Measurements from ENCODE around the gene PRR20G. TPM values are rescaled to one million over a fixed set of nuclear protein-coding genes. Genes with fewer than 3 reads are reported as not detected.

The PRR20G gene
- polyA plus RNA-seq, 2 of the 4 experiments (the other 2 are of a cell fraction) = not detected

DNA sequence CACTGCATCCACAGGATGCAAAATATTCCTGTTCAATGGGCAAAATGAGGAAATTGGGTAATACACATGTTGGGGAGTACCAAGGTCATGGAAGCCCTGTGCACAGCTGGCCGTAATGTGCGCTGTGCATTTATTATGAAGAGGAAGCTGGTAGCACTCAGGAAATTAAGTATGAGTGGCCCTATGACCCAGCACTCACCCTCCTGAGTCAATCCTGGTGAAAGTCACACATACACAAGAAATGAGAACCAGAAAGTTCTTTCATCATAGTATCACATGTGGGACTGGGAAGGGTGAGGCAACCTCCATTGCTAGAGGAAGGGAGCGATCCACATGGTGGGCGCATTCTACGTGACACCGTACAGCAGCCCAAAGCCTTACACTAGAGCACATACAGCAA, 11.4 kb upstream of the PRR20G start:
- Histone ChIP-seq H3K27ac (no peak overlapping the region; a peak in 1 of 6 replicates), H3K4me2 (no peak overlapping the region), H3K9me3 (no peaks in the 10 kb centered on the region), H3K4me3 (no peak overlapping the region), H3K4me1 (peaks cover 4% of the 10 kb centered on the region; the same call in 1 of the 3 replicates)
- DNase-seq (ENCODE audit: low read depth in 1 of 2, low spot score in 1 of 2) (no peak), ATAC-seq (no peak), FAIRE-seq (no peak)
- 71% methylated on average over 6 of the region's 6 CpGs for WGBS (ENCODE audit: missing lambda C conversion rate)
- CTCF ChIA-PET = no interaction called here
- POLR2A ChIA-PET = no interaction called here
- TF ChIP-seq JUN (IDR thresholded peaks at IDR 0.05) (no peak), ZSCAN20 (CRISPR knock-in tag; IDR thresholded peaks at IDR 0.05) (no peak), RAD21 (conservative IDR thresholded peaks at IDR 0.05 in 1 of 2, IDR thresholded peaks at IDR 0.05 in 1 of 2) (no peak), ZFP36 (IDR thresholded peaks at IDR 0.05; ENCODE audit: borderline replicate concordance, partially characterized antibody) (no peak), CEBPB (IDR thresholded peaks at IDR 0.05) (no peak), FOXS1 (CRISPR knock-in tag; IDR thresholded peaks at IDR 0.05) (no peak), EHMT2 (IDR thresholded peaks at IDR 0.05; ENCODE audit: low read depth) (no peak), NFE2L2 (conservative IDR thresholded peaks at IDR 0.05; ENCODE audit: low read length) (no peak), SREBF2 (IDR thresholded peaks at IDR 0.05) (no peak), ZC3H11A (IDR thresholded peaks at IDR 0.05) (no peak), GATA3 (IDR thresholded peaks at IDR 0.05; ENCODE audit: borderline replicate concordance) (no peak), CHD2 (IDR thresholded peaks at IDR 0.05; ENCODE audit: low read length, partially characterized antibody) (no peak), FOSB (CRISPR knock-in tag; IDR thresholded peaks at IDR 0.05) (no peak), PHF8 (IDR thresholded peaks at IDR 0.05; ENCODE audit: borderline replicate concordance, low read depth) (no peak)
- TF ChIP-seq, protein P1, sequence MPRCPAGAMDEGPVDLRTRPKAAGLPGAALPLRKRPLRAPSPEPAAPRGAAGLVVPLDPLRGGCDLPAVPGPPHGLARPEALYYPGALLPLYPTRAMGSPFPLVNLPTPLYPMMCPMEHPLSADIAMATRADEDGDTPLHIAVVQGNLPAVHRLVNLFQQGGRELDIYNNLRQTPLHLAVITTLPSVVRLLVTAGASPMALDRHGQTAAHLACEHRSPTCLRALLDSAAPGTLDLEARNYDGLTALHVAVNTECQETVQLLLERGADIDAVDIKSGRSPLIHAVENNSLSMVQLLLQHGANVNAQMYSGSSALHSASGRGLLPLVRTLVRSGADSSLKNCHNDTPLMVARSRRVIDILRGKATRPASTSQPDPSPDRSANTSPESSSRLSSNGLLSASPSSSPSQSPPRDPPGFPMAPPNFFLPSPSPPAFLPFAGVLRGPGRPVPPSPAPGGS (IDR thresholded peaks at IDR 0.05) = no peak
- TF ChIP-seq, protein P2, sequence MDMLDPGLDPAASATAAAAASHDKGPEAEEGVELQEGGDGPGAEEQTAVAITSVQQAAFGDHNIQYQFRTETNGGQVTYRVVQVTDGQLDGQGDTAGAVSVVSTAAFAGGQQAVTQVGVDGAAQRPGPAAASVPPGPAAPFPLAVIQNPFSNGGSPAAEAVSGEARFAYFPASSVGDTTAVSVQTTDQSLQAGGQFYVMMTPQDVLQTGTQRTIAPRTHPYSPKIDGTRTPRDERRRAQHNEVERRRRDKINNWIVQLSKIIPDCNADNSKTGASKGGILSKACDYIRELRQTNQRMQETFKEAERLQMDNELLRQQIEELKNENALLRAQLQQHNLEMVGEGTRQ (IDR thresholded peaks at IDR 0.05) = no peak

DNA sequence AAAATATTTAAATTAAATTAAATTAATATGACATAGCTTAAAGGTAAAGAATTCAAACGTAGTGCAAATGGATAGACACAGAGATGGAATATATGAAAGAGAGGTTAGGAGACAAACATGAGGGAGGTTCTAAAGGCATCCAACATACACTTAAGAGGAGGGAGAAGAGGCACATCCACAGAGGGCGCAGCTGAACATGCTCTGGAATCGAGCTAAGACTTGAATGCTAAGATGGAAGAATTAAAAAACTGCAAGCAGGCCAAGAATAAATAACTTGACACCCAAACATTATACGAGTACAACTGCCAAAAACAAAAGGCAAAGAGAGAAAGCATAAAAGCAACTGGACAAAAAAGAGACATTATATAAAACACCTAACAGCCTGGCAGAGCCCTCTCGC, 9.1 kb upstream of the PRR20G start:
- Histone ChIP-seq H3K4me1 (no peaks in the 10 kb centered on the region), H3K27ac (no peak overlapping the region), H3K9me3 (no peaks in the 10 kb centered on the region), H3K4me2 (no peak overlapping the region), H3K4me3 (no peak overlapping the region)
- no peak for FAIRE-seq
- ChIA-PET CTCF (interaction anchor here (1.3 kb wide), 1 partner anchor 8 kb away, joined by 3 read pairs; no protein-coding TSS in a partner anchor), POLR2A (no interaction called here)
- DNase-seq (ENCODE audit: low read depth in 1 of 2, low spot score in 1 of 2) = no peak
- 9% methylated on average over 5 of the region's 5 CpGs for WGBS (ENCODE audit: missing lambda C conversion rate)
- ATAC-seq = no peak
- TF ChIP-seq, protein P3, sequence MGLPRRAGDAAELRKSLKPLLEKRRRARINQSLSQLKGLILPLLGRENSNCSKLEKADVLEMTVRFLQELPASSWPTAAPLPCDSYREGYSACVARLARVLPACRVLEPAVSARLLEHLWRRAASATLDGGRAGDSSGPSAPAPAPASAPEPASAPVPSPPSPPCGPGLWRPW (IDR thresholded peaks at IDR 0.05) = no peak
- TF ChIP-seq, protein P4, sequence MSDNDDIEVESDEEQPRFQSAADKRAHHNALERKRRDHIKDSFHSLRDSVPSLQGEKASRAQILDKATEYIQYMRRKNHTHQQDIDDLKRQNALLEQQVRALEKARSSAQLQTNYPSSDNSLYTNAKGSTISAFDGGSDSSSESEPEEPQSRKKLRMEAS (IDR thresholded peaks at IDR 0.05) = no peak
- TF ChIP-seq HOXB13 (CRISPR knock-in tag; IDR thresholded peaks at IDR 0.05; ENCODE audit: low read depth) (no peak), POLR2AphosphoS2 (conservative IDR thresholded peaks at IDR 0.05; ENCODE audit: low read length) (no peak), NPAS2 (CRISPR knock-in tag; IDR thresholded peaks at IDR 0.05; ENCODE audit: borderline replicate concordance) (no peak), ZNF302 (CRISPR knock-in tag; IDR thresholded peaks at IDR 0.05) (no peak), CEBPB (IDR thresholded peaks at IDR 0.05) (no peak), EP300 (IDR thresholded peaks at IDR 0.05) (no peak), SREBF2 (IDR thresholded peaks at IDR 0.05) (no peak), CBX8 (IDR thresholded peaks at IDR 0.05) (no peak)
- TF ChIP-seq, protein P5, sequence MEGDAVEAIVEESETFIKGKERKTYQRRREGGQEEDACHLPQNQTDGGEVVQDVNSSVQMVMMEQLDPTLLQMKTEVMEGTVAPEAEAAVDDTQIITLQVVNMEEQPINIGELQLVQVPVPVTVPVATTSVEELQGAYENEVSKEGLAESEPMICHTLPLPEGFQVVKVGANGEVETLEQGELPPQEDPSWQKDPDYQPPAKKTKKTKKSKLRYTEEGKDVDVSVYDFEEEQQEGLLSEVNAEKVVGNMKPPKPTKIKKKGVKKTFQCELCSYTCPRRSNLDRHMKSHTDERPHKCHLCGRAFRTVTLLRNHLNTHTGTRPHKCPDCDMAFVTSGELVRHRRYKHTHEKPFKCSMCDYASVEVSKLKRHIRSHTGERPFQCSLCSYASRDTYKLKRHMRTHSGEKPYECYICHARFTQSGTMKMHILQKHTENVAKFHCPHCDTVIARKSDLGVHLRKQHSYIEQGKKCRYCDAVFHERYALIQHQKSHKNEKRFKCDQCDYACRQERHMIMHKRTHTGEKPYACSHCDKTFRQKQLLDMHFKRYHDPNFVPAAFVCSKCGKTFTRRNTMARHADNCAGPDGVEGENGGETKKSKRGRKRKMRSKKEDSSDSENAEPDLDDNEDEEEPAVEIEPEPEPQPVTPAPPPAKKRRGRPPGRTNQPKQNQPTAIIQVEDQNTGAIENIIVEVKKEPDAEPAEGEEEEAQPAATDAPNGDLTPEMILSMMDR (IDR thresholded peaks at IDR 0.05) = no peak
- TF ChIP-seq, protein P1 (IDR thresholded peaks at IDR 0.05) = no peak
- TF ChIP-seq, protein P6, sequence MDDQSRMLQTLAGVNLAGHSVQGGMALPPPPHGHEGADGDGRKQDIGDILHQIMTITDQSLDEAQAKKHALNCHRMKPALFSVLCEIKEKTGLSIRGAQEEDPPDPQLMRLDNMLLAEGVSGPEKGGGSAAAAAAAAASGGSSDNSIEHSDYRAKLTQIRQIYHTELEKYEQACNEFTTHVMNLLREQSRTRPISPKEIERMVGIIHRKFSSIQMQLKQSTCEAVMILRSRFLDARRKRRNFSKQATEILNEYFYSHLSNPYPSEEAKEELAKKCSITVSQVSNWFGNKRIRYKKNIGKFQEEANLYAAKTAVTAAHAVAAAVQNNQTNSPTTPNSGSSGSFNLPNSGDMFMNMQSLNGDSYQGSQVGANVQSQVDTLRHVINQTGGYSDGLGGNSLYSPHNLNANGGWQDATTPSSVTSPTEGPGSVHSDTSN (IDR thresholded peaks at IDR 0.05) = no peak
- TF ChIP-seq, protein P7, sequence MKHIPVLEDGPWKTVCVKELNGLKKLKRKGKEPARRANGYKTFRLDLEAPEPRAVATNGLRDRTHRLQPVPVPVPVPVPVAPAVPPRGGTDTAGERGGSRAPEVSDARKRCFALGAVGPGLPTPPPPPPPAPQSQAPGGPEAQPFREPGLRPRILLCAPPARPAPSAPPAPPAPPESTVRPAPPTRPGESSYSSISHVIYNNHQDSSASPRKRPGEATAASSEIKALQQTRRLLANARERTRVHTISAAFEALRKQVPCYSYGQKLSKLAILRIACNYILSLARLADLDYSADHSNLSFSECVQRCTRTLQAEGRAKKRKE (CRISPR knock-in tag; IDR thresholded peaks at IDR 0.05; ENCODE audit: low read depth) = no peak

All from A549 (cell line).